HG03097 (cell line): ENCODE measurements around the gene KRTAP3-3.
"Not testable (repeated sequence)": the region's sequence is repeated elsewhere in the genome, so short reads cannot be mapped to it uniquely, and the experiment has no call there.

Experiments used
- ATAC-seq: cut with Tn5 transposase; IDR thresholded peaks from one replicate; pipeline ENCODE4 v1.9.1; 2021; ENCODE audit not compliant: unreplicated experiment, low FRiP score

KRTAP3-3 gene

DNA sequence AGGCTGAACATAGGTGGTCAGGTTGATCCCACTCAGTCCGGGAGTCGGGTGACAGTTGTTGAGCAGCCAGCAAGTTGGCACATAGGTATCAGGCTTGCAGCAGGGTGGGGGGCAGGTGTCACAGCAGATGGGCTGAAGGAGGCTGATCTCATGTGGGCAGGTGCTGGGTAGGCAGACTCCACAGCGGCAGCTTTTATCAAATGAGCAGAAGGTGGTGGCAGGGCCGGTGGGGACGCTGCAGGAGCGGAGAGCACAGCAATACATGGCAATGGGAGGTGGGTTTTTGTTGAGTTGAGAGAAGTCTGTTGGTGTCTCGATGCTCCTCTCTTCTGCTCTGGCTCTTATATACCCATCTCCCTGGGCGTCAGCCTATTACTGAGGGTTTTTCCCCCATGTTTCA is 14.8 kb upstream of the KRTAP3-3 start, which contains the start of gene KRTAP3-1:
KRTAP3-1 (minus strand) TSS at position 318 of the 400 bp plus-strand sequence; CDS start at position 264, 54 bp downstream.
- ATAC-seq: no peak

GRCh38 chr17:41004397-41004796 is 10.4 kb upstream of the KRTAP3-3 start:
- ATAC-seq: no peak

DNA sequence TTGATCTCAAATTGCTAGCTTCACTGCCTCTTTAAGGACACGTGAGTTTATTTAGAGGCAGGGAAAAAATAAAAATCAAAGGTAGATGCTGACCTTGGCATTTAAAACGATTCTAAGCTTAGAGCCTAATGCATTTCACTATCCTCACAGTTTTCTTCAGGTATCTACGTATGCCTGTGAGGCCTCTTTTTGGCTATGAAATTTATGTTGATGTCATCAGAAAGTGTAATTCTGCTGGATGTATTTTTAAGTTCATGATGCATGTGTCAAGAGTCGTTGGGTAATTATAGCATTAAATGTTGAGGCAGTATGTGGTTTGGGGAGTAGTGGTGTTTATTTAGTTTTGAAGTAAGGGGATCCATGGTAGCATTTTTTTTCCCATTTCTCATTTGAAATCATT is 10.0 kb upstream of the KRTAP3-3 start:
- ATAC-seq: no peak

GRCh38 chr17:41002814-41003213 is 8.8 kb upstream of the KRTAP3-3 start:
- ATAC-seq: no peak

DNA sequence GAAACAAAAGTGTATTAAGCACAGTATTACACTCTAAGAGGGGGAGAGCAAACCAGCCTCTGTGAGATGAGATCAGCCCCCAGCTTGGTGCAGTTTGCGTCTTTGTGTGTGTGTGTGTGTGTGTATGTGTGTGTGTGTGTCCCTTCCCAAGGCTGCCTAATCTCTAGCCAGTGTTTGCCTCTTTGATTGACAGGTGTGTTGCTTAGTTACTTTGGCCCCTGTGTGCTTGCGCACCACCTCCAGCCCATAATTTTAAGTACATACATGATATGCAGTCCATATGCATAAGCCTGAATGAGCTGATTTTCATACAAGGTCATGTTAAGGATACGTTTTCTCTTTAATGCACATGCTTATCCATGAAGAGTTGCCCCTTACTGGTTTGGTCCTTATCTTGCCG is 7.8 kb upstream of the KRTAP3-3 start:
- ATAC-seq: no peak

GRCh38 chr17:40999563-40999962 is 5.6 kb upstream of the KRTAP3-3 start, which contains the start of gene KRTAP3-2:
Gene KRTAP3-2, minus strand, starts transcription at chr17:40999906. Its CDS starts 53 bp downstream, at chr17:40999853.
- not testable (repeated sequence) for ATAC-seq

GRCh38 chr17:40997361-40997760 is 3.4 kb upstream of the KRTAP3-3 start:
- no peak for ATAC-seq

GRCh38 chr17:40996829-40997228 is 2.9 kb upstream of the KRTAP3-3 start:
- no peak for ATAC-seq

DNA sequence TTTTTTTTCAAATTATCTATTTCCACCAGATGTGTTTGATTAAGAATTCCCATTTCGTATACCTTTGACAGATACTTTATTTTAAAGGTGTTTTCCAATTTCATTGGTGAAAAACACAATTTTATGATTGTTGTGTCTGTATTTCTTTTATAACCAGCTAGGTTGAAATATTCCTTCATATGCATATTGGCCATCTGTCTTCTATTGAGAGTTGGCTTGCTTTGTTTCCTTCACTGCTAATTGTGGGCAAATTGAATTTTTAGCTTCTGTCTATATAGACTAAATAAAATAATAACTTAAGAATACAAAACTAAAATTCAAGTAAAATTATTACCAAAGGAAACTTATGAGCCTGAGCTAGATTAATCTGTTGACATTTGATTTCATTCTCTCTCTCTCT is 1.2 kb upstream of the KRTAP3-3 start:
- no peak for ATAC-seq

DNA sequence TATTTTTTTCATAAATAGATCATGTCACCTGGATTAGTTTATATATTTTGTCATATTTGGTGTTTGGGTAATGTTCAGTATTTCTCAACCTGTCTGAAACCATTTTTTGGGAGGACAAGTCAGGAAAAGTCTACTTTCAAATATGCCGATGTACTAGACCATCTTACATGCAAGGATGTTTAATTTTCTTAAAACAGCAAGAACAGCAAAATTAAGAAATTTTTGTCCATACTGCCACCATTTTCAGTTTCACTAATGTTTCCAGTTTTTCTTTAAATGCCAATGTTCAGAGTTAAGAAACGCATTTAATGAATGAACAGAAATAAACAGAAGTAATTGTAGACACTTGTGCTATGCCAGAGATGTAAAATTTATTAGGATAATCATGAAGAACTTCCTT is 880 bp downstream of the KRTAP3-3 start:
- ATAC-seq: no peak

DNA sequence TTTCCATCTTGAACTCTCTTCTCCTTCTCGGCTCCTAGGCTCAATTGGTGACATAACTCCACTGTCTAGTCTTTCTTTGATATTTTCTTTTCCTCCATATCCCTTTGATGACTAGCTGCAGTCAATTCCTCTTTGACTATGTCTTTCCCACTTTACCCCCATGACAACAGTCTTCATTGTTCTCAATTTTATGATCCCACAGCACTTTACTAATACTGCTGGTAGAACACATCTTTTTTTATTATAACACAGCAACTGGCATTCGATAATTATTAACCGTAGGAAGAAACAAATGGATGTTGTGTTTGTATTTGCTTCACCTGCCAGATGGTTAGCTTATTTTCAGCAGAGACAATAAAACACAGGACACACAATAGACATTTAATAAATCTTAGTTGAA is 1.3 kb downstream of the KRTAP3-3 start:
- no peak for ATAC-seq

GRCh38 chr17:40986920-40987319 is 7.0 kb downstream of the KRTAP3-3 start:
- no peak for ATAC-seq

- ATAC-seq: no peak
These were observed 9.7 kb downstream of the KRTAP3-3 start, which contains the start of gene KRT40 for GRCh38 chr17:40984226-40984625. Gene KRT40, minus strand, starts transcription at chr17:40984326. Its CDS starts 53 bp downstream, at chr17:40984273.

- no peak for ATAC-seq
These were observed 12.8 kb downstream of the KRTAP3-3 start for GRCh38 chr17:40981115-40981514.

- no peak for ATAC-seq
These were observed 13.4 kb downstream of the KRTAP3-3 start for GRCh38 chr17:40980596-40980995.

DNA sequence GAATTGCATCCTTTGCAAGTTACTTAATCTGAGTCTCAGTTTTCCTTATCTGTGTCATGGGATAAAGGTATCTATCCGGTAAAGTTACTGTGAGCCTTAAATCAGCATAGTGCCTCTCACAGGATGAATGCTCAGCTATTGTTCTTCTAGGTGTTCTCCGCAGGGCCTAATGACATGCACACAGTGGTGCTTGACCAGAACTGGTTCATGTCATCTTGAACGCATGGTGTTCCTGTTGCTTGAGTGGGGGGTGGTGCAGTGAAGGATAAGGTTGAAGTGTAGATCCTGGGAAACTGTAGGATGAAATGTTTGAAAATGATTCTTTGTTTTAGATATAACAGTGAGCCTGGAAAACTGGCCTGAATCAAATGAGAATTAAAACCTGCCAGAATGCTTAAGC is 13.8 kb downstream of the KRTAP3-3 start:
- ATAC-seq: no peak

DNA sequence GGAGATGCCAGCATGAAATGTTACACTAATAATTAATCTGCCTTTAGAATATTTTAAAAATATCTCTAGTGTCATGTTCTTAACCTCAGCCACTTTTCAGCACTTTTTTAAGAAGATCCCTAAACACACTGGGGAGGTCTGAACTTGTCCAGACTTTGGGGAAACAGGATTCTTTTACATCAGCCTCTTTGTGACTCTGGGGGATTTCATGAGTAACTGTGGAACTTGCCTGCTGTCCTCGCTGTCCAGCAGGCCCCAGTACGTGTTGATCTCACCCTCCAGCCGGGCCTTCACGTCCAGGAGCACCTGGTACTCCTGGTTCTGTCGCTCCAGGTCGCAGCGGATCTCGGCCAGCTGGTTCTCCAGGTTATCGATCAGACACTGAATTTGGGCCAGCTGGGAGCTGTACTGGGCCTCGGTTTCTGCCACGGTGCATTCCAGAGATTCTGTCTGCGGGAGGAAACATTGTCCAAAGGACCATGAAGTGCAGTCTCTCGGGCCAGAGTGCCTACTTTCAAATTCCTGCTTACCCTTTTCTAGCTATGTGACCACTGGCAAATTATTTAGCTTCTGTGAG is 15.3 kb downstream of the KRTAP3-3 start:
- no peak for ATAC-seq

DNA sequence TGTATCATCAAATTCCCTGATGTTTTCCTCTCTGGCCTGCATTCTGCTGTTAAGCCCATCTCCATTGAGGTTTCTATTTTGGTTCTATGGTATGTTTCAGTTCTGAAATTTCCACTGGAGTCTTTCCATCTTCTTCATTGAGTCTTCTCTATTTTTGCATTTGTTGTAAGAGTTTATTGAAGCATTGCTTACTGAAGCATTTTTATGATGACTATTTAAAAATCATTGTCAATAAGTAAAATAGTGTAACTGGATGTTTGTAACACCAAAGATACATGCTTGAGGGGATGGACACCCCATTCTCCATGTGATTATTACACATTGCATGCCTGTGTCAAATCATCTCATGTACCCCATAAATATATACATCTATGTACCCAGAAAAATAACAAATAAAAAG is 18.4 kb downstream of the KRTAP3-3 start:
- no peak for ATAC-seq

DNA sequence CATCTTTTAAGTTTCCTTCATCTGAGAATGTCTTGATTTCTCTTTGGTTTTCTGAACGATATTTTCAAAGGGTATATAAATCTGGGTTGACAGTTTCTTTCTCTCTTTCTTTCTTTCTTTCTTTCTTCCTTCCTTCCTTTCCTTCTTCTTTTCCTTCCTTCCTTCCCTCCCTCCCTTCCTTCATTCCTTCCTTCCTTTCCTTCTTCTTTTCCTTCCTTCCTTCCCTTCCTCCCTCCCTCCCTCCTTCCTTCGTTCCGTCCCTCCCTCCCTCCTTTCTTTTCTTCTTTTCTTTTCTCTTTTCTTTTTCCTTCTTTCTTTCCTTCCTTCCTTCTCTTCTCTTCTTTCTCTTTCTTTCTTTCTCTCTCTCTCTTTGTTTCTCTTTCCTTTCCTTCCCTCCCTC is 19.6 kb downstream of the KRTAP3-3 start:
- no peak for ATAC-seq

DNA sequence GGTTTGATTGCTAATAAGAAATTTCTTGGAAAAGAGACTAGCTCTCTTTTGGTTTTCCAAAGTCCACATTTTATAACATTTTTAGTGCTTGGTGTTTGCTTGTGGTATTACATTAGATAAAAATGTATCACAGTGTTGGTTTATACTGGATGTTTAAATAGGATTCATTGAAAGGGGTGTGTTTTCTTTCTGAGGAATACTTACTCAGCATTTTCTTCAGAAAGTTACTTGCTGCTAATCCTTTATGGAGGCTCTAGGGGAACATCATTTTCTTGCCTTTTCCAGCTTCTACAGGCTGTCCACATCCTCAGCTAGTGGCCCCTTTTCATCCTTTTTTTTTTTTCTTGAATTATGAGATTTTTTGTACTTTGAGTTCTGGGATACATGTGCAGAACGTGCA is 26.4 kb downstream of the KRTAP3-3 start:
- ATAC-seq: no peak

- no peak for ATAC-seq
These were observed 27.1 kb downstream of the KRTAP3-3 start, which contains the start of gene KRT39 for GRCh38 chr17:40966848-40967247. Gene KRT39, minus strand, starts transcription at chr17:40966948. Its CDS starts 92 bp downstream, at chr17:40966856.

DNA sequence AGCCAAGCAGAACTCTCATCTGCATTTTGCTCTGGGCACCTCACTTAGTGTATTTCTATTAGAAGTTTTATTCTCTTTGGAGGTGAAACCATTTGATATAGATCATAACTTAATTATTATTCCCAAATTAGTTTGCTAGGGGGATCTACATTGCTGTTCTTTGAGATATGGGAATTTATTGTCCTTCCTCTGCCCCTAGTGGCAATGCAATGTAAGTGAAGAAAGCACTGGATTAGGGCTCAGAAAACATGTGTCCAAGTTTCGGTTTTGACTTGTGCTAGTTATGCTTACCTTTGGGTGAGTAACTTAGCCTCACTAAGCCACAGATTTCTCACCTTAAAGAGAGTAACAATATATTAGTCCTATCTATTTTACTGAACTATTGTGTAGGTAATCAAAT is 30.1 kb downstream of the KRTAP3-3 start:
- ATAC-seq: no peak
